Liver (tissue), 9 donors: ENCODE data around the gene MSMP. TPM values are rescaled to one million over a fixed set of nuclear protein-coding genes. Genes with fewer than 3 reads are reported as not detected.

Experiments used
- DNase-seq: peaks from one replicate; pipeline ENCODE4 v3.0.0-alpha.2; 2017; ENCODE audit warnings: low spot score
- H3K27ac ChIP-seq, 2 donors: one replicate each; pipeline ENCODE4 v1.7.0; 2013; ENCODE audit warnings: inconsistent platforms in 2 of 2, low read length in 2 of 2, control low read depth in 1 of 2, low read depth in 1 of 2, mild to moderate bottlenecking in 1 of 2
- H3K27me3 ChIP-seq, 4 donors: one replicate each; pipeline versions ENCODE4 v1.6.1 to v1.7.0; 2013; ENCODE audit warnings: low read length in 3 of 4, inconsistent platforms in 1 of 4, mild to moderate bottlenecking in 1 of 4, moderate library complexity in 1 of 4; ENCODE audit not compliant: control insufficient read depth in 4 of 4, insufficient read depth in 4 of 4
- H3K36me3 ChIP-seq, 4 donors: one replicate each; pipeline versions ENCODE4 v1.6.1 to v1.7.0; 2013; ENCODE audit warnings: low read length in 3 of 4, mild to moderate bottlenecking in 3 of 4, low read depth in 1 of 4, moderate library complexity in 1 of 4; ENCODE audit not compliant: control insufficient read depth in 4 of 4, insufficient read depth in 3 of 4
- H3K4me1 ChIP-seq, 4 donors: one replicate each; pipeline versions ENCODE4 v1.6.1 to v1.7.0; 2013; ENCODE audit warnings: low read length in 3 of 4, mild to moderate bottlenecking in 3 of 4, moderate library complexity in 1 of 4; ENCODE audit not compliant: control insufficient read depth in 4 of 4, insufficient read depth in 4 of 4
- H3K4me3 ChIP-seq, 3 donors: one replicate each; pipeline versions ENCODE4 v1.6.1 to v1.7.0; 2013; ENCODE audit warnings: low read length in 3 of 3, control low read depth in 1 of 3, low read depth in 1 of 3, mild to moderate bottlenecking in 1 of 3
- H3K9ac ChIP-seq, 2 donors: one replicate each; pipeline ENCODE4 v1.7.0; 2013; ENCODE audit warnings: low read length in 2 of 2, mild to moderate bottlenecking in 2 of 2, moderate library complexity in 2 of 2, control low read depth in 1 of 2, low read depth in 1 of 2
- H3K9me3 ChIP-seq, 4 donors: one replicate each; pipeline versions ENCODE4 v1.6.1 to v1.7.0; 2013; ENCODE audit warnings: low read length in 3 of 4; ENCODE audit not compliant: control insufficient read depth in 4 of 4
- EGR1 ChIP-seq, 2 donors: IDR thresholded peaks; 2 replicates each; pipeline ENCODE4 v1.6.1; 2016 to 2018; ENCODE audit warnings: antibody characterized with exemption in 2 of 2, low read depth in 2 of 2
- FOXA1 ChIP-seq: IDR thresholded peaks from 2 replicates; pipeline ENCODE4 v1.6.1; 2016; ENCODE audit warnings: antibody characterized with exemption
- GABPA ChIP-seq, 2 donors: IDR thresholded peaks in 1 of 2; conservative IDR thresholded peaks in 1 of 2; 2 replicates each; pipeline ENCODE4 v1.6.1; 2016; ENCODE audit warnings: antibody characterized with exemption in 2 of 2, mild to moderate bottlenecking in 1 of 2, moderate library complexity in 1 of 2
- HNF4A ChIP-seq, 2 donors: conservative IDR thresholded peaks; 2 replicates each; pipeline ENCODE4 v1.6.1; 2016; ENCODE audit warnings: antibody characterized with exemption in 2 of 2, mild to moderate bottlenecking in 2 of 2
- HNF4G ChIP-seq: IDR thresholded peaks from 2 replicates; pipeline ENCODE4 v1.6.1; 2016; ENCODE audit warnings: antibody characterized with exemption
- JUND ChIP-seq, 2 donors: IDR thresholded peaks; 2 replicates each; pipeline ENCODE4 v1.6.1; 2016; ENCODE audit warnings: antibody characterized with exemption in 2 of 2
- RAD21 ChIP-seq, 2 donors: IDR thresholded peaks; 2 replicates each; pipeline ENCODE4 v1.6.1; 2016; ENCODE audit warnings: antibody characterized with exemption in 2 of 2, mild to moderate bottlenecking in 2 of 2
- REST ChIP-seq: IDR thresholded peaks from 2 replicates; pipeline ENCODE4 v1.6.1; 2016; ENCODE audit warnings: antibody characterized with exemption, mild to moderate bottlenecking
- RXRA ChIP-seq, 2 donors: IDR thresholded peaks; 2 replicates each; pipeline ENCODE4 v1.6.1; 2017 to 2018; ENCODE audit warnings: antibody characterized with exemption in 2 of 2, mild to moderate bottlenecking in 1 of 2
- SP1 ChIP-seq: IDR thresholded peaks from 2 replicates; pipeline ENCODE4 v1.6.1; 2018; ENCODE audit warnings: antibody characterized with exemption, mild to moderate bottlenecking
- TAF1 ChIP-seq: conservative IDR thresholded peaks from 2 replicates; pipeline ENCODE4 v1.6.1; 2016; ENCODE audit warnings: antibody characterized with exemption, mild to moderate bottlenecking
- YY1 ChIP-seq: IDR thresholded peaks from 2 replicates; pipeline ENCODE4 v1.6.1; 2016; ENCODE audit warnings: antibody characterized with exemption, mild to moderate bottlenecking
- ZBTB33 ChIP-seq: IDR thresholded peaks from 2 replicates; pipeline ENCODE4 v1.6.1; 2016; ENCODE audit warnings: antibody characterized with exemption
- WGBS: extraction: QIAGEN DNeasy Blood & Tissue Kit; methylation state at CpG from one replicate; pipeline ENCODE4 v1.1.7; 2013; 5-methylcytosine and 5-hydroxymethylcytosine counted together
- polyA plus RNA-seq, 2 donors: library from polyadenylated mRNA; stranded (reverse) in 1 of 2; unstranded in 1 of 2; fragments of 200-250 nt in 1 of 2; fragments of >200 nt in 1 of 2; fragmentation: Nextera tagmentation in 1 of 2; extraction: Ambion mirVana in 1 of 2; gene quantifications; one replicate each; pipeline versions ENCODE4 v1.2.1 to v1.2.3, GENCODE V29; 2013 to 2015
- total RNA-seq, 2 donors: library from RNA; depleted of rRNA; stranded (reverse); fragments of >200 nt; gene quantifications; one replicate each; pipeline ENCODE4 v1.2.3, GENCODE V29; 2014
- TF ChIP-seq, protein P1 (sequence below): IDR thresholded peaks from 2 replicates; pipeline ENCODE4 v1.6.1; 2016; ENCODE audit warnings: antibody characterized with exemption
- TF ChIP-seq, protein P2 (sequence below): fragments of 150-350 bp; IDR thresholded peaks from 2 replicates; pipeline ENCODE4 v1.5.1; 2017; ENCODE audit warnings: improper control_type of control experiment, low read depth, low read length; ENCODE audit not compliant: missing input control
- donor health status: healthy.
- donor health status: healthy.
- donor health status: healthy.
- donor health status: healthy.
- donor health status: healthy.

Gene MSMP
- total and polyA plus RNA-seq, 4 donors, result not detected

DNA sequence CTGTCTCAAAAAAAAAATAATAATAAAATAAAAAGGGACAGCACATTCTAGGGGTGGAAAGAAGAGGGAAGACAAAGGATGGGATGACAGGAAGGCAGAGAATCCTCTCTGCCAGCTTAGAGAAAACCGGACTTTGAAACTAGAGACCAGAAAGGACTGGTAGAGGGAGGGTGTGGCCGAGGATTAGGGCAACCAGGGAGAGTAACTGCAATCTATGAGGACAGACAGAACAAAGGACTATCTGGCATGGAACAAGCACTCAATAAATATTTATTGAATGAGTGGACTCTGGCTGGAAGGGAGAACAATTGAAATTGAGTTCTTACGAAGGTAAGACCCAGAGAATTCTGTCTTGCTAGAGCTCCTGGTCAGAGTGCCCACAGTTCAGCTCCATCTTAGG, 7.5 kb downstream of the MSMP start:
- Histone ChIP-seq H3K9ac (no peak overlapping the region), H3K27me3 (no peaks in the 10 kb centered on the region), H3K36me3 (peaks cover 0 to 38% (median 34%) of the 10 kb centered on the region in 4 donors), H3K27ac (peak overlapping the region in 1 of 2 donors; percentile 35), H3K4me3 (peak overlapping the region; percentile 28 to 82 (median 68)), H3K9me3 (no peaks in the 10 kb centered on the region), H3K4me1 (peaks cover 11 to 40% (median 33%) of the 10 kb centered on the region in 4 donors)
- TF ChIP-seq, protein P1, sequence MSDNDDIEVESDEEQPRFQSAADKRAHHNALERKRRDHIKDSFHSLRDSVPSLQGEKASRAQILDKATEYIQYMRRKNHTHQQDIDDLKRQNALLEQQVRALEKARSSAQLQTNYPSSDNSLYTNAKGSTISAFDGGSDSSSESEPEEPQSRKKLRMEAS, result no peak
- TF ChIP-seq RAD21 (IDR thresholded peaks at IDR 0.05) (peak; percentile 18 to 26), REST (peak; percentile 44), RXRA (IDR thresholded peaks at IDR 0.05) (peak; percentile 54 to 82), JUND (IDR thresholded peaks at IDR 0.05) (peak in 1 of 2 donors; percentile 78), SP1 (peak; percentile 44), GABPA (IDR thresholded peaks at IDR 0.05 in 1 of 2, conservative IDR thresholded peaks at IDR 0.05 in 1 of 2) (peak in 1 of 2 donors; percentile 60), HNF4G (peak; percentile 75), ZBTB33 (no peak), TAF1 (no peak), HNF4A (conservative IDR thresholded peaks at IDR 0.05) (peak; percentile 87 to 94), YY1 (peak; percentile 52)
- TF ChIP-seq, protein P2, sequence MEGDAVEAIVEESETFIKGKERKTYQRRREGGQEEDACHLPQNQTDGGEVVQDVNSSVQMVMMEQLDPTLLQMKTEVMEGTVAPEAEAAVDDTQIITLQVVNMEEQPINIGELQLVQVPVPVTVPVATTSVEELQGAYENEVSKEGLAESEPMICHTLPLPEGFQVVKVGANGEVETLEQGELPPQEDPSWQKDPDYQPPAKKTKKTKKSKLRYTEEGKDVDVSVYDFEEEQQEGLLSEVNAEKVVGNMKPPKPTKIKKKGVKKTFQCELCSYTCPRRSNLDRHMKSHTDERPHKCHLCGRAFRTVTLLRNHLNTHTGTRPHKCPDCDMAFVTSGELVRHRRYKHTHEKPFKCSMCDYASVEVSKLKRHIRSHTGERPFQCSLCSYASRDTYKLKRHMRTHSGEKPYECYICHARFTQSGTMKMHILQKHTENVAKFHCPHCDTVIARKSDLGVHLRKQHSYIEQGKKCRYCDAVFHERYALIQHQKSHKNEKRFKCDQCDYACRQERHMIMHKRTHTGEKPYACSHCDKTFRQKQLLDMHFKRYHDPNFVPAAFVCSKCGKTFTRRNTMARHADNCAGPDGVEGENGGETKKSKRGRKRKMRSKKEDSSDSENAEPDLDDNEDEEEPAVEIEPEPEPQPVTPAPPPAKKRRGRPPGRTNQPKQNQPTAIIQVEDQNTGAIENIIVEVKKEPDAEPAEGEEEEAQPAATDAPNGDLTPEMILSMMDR, result no peak
- 14% methylated on average over 3 of the region's 3 CpGs for WGBS
- no peak for DNase-seq

GRCh38 chr9:35745569-35745968, 8.5 kb downstream of the MSMP start:
- Histone ChIP-seq H3K36me3 (peaks cover 2 to 33% (median 32%) of the 10 kb centered on the region in 4 donors), H3K9ac (no peak overlapping the region), H3K9me3 (no peaks in the 10 kb centered on the region), H3K4me1 (peaks cover 11 to 40% (median 33%) of the 10 kb centered on the region in 4 donors), H3K27ac (no peak overlapping the region), H3K27me3 (no peaks in the 10 kb centered on the region), H3K4me3 (no peak overlapping the region)
- 48% methylated on average over 1 of the region's 1 CpG for WGBS
- DNase-seq, result no peak
- TF ChIP-seq FOXA1 (no peak), EGR1 (IDR thresholded peaks at IDR 0.05; ENCODE audit: low read depth in 2 of 2) (no peak), RAD21 (IDR thresholded peaks at IDR 0.05) (no peak)
